Measurements from ENCODE around the gene ZNF697.
"Not testable (repeated sequence)": the region's sequence is repeated elsewhere in the genome, so short reads cannot be mapped to it uniquely, and the experiment has no call there.

DNA sequence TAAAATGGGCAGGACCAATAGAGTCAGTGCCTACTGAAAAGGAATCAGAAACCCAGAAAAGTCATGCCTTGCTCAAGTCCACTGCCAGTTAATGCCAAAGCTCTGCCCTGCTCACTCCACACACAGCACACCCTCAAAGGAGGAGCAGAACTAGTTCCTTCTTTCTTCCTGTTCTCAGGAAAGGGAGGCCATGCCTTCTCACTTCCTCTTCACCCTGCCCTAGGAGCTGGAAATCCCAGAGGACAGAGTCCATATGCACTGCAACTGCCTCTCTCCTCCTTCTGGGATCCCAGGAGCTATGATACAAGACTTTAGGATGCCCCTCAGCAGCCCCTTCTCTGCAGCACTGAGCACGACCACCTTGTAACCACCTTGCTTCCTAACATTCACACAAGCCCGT, 62.3 kb downstream of the ZNF697 start:
- TF ChIP-seq, protein P1, sequence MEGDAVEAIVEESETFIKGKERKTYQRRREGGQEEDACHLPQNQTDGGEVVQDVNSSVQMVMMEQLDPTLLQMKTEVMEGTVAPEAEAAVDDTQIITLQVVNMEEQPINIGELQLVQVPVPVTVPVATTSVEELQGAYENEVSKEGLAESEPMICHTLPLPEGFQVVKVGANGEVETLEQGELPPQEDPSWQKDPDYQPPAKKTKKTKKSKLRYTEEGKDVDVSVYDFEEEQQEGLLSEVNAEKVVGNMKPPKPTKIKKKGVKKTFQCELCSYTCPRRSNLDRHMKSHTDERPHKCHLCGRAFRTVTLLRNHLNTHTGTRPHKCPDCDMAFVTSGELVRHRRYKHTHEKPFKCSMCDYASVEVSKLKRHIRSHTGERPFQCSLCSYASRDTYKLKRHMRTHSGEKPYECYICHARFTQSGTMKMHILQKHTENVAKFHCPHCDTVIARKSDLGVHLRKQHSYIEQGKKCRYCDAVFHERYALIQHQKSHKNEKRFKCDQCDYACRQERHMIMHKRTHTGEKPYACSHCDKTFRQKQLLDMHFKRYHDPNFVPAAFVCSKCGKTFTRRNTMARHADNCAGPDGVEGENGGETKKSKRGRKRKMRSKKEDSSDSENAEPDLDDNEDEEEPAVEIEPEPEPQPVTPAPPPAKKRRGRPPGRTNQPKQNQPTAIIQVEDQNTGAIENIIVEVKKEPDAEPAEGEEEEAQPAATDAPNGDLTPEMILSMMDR (IDR thresholded peaks at IDR 0.05), result not testable (repeated sequence)
- TF ChIP-seq EP300, POLR2A, POLR2AphosphoS5 (IDR thresholded peaks at IDR 0.05): not testable (repeated sequence)
